GM12878 (cell line): ENCODE data around the gene DIP2C. TPM values are rescaled to one million over a fixed set of nuclear protein-coding genes. Genes with fewer than 3 reads are reported as not detected.

Experiments
- BRCA1 ChIP-seq: IDR thresholded peaks from 2 replicates; pipeline ENCODE4 v1.6.1; 2011; ENCODE audit warnings: low read depth, low read length, improper control_type of control experiment
- ETV6 ChIP-seq, 2 experiments: fragments of 450-650 bp in 1 of 2; IDR thresholded peaks in 1 of 2; conservative IDR thresholded peaks in 1 of 2; 2 replicates each; pipeline ENCODE4 v1.6.1; 2014; ENCODE audit warnings: antibody characterized with exemption in 1 of 2, borderline replicate concordance in 1 of 2, low read depth in 1 of 2, mild to moderate bottlenecking in 1 of 2, moderate library complexity in 1 of 2
- HCFC1 ChIP-seq: fragments of 150-350 bp; IDR thresholded peaks from 2 replicates; pipeline ENCODE4 v1.6.1; 2014; ENCODE audit warnings: low read length
- polyA plus RNA-seq, 11 experiments: library from polyadenylated mRNA; depleted of rRNA in 4 of 11; unstranded in 6 of 11; stranded (reverse) in 5 of 11; fragments of >200 nt; fragmentation: Nextera tagmentation in 4 of 11; fragmentation: Illumina TruSeq in 1 of 11; extraction: Ambion mirVana in 4 of 11; extraction: Trizol in 1 of 11; gene quantifications; 1 replicate in 1 of 11; 2 replicates in 10 of 11; pipeline versions ENCODE4 v1.2.1 to v1.2.3, GENCODE V29; 2011 to 2016; ENCODE audit warnings: inconsistent platforms in 2 of 11, missing spikeins in 2 of 11, low read depth in 1 of 11
- total RNA-seq, 4 experiments: library from RNA; depleted of rRNA in 3 of 4; stranded (reverse); fragments of >200 nt in 3 of 4; fragmentation: Illumina TruSeq in 1 of 4; extraction: Trizol in 1 of 4; gene quantifications; 2 replicates each; pipeline versions ENCODE4 v1.2.1 to v1.2.3, GENCODE V29; 2013 to 2021
- TF ChIP-seq, protein P1 (sequence below): IDR thresholded peaks from 2 replicates; pipeline ENCODE4 v1.6.1; 2012; ENCODE audit warnings: improper control_type of control experiment, low read depth, low read length; ENCODE audit not compliant: insufficient replicate concordance
- TF ChIP-seq, protein P2 (sequence below): fragments of 450-650 bp; formaldehyde crosslinking; IDR thresholded peaks from 2 replicates; pipeline ENCODE4 v1.4.0; 2022; ENCODE audit warnings: mild to moderate bottlenecking, moderate library complexity

The DIP2C gene
- total and polyA plus RNA-seq, 10 of the 15 experiments (the other 5 are each of a cell fraction or from before 2014, with no cell fraction given), result 0.01 to 0.10 (median 0.06) TPM

DNA sequence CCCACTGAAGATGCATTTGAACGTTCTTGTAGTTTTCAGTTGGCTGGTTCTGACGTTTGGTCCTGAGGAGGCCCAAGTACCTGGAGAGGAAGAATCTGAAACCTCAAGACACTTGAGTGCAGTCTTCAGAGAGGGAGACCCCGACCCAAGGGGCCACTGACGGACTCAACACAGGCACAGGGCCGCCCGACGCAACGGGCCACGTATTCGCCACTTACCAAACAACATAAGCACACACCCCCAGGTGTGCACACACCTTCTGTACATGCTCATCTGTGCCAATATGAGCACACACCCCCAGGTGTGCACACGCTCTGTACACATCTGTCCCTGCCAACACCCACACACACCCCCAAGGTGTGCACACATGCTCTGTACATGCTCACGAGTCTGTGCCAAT is 68.5 kb downstream of the DIP2C start (continued):
- TF ChIP-seq, protein P1, sequence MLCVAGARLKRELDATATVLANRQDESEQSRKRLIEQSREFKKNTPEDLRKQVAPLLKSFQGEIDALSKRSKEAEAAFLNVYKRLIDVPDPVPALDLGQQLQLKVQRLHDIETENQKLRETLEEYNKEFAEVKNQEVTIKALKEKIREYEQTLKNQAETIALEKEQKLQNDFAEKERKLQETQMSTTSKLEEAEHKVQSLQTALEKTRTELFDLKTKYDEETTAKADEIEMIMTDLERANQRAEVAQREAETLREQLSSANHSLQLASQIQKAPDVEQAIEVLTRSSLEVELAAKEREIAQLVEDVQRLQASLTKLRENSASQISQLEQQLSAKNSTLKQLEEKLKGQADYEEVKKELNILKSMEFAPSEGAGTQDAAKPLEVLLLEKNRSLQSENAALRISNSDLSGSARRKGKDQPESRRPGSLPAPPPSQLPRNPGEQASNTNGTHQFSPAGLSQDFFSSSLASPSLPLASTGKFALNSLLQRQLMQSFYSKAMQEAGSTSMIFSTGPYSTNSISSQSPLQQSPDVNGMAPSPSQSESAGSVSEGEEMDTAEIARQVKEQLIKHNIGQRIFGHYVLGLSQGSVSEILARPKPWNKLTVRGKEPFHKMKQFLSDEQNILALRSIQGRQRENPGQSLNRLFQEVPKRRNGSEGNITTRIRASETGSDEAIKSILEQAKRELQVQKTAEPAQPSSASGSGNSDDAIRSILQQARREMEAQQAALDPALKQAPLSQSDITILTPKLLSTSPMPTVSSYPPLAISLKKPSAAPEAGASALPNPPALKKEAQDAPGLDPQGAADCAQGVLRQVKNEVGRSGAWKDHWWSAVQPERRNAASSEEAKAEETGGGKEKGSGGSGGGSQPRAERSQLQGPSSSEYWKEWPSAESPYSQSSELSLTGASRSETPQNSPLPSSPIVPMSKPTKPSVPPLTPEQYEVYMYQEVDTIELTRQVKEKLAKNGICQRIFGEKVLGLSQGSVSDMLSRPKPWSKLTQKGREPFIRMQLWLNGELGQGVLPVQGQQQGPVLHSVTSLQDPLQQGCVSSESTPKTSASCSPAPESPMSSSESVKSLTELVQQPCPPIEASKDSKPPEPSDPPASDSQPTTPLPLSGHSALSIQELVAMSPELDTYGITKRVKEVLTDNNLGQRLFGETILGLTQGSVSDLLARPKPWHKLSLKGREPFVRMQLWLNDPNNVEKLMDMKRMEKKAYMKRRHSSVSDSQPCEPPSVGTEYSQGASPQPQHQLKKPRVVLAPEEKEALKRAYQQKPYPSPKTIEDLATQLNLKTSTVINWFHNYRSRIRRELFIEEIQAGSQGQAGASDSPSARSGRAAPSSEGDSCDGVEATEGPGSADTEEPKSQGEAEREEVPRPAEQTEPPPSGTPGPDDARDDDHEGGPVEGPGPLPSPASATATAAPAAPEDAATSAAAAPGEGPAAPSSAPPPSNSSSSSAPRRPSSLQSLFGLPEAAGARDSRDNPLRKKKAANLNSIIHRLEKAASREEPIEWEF, result no peak
- TF ChIP-seq HCFC1 (no peak), ETV6 (conservative IDR thresholded peaks at IDR 0.05 in 1 of 2, IDR thresholded peaks at IDR 0.05 in 1 of 2; ENCODE audit: borderline replicate concordance in 1 of 2, low read depth in 1 of 2) (no peak), BRCA1 (no peak)
- TF ChIP-seq, protein P2, sequence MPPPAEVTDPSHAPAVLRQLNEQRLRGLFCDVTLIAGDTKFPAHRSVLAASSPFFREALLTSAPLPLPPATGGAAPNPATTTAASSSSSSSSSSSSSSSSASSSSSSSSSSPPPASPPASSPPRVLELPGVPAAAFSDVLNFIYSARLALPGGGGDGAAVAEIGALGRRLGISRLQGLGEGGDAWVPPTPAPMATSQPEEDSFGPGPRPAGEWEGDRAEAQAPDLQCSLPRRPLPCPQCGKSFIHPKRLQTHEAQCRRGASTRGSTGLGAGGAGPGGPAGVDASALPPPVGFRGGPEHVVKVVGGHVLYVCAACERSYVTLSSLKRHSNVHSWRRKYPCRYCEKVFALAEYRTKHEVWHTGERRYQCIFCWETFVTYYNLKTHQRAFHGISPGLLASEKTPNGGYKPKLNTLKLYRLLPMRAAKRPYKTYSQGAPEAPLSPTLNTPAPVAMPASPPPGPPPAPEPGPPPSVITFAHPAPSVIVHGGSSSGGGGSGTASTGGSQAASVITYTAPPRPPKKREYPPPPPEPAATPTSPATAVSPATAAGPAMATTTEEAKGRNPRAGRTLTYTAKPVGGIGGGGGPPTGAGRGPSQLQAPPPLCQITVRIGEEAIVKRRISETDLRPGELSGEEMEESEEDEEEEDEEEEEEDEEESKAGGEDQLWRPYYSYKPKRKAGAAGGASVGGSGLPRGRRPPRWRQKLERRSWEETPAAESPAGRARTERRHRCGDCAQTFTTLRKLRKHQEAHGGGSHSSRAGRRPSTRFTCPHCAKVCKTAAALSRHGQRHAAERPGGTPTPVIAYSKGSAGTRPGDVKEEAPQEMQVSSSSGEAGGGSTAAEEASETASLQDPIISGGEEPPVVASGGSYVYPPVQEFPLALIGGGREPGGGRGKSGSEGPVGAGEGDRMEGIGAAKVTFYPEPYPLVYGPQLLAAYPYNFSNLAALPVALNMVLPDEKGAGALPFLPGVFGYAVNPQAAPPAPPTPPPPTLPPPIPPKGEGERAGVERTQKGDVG (CRISPR knock-in tag), result no peak
